Stimulated activated CD8-positive, alpha-beta memory T cell treated with anti-CD3 and anti-CD28 coated beads, Interleukin-2, amount 100 ng/mL, for 1 hour (primary cell): ENCODE results near the gene PDCL3.

Experiments used
- DNase-seq, 2 donors: peaks; one replicate each; pipeline ENCODE4 v3.0.0-alpha.2; 2020; ENCODE audit warnings: low read depth in 2 of 2

PDCL3 gene

GRCh38 chr2:100562613-100563406 is at the start of gene PDCL3:
Gene PDCL3 (plus strand): TSS chr2:100562993. CDS start chr2:100563068, 75 bp downstream.
- DNase-seq: peak; percentile 84 to 91

- DNase-seq: no peak
These were observed 49.1 kb upstream of the PDCL3 start for GRCh38 chr2:100513650-100514049.

GRCh38 chr2:100517556-100517955 is 45.2 kb upstream of the PDCL3 start:
- no peak for DNase-seq

GRCh38 chr2:100518801-100519200 is 44.0 kb upstream of the PDCL3 start:
- DNase-seq: no peak

- no peak for DNase-seq
These were observed 42.6 kb upstream of the PDCL3 start for GRCh38 chr2:100520224-100520623.

- DNase-seq: no peak
These were observed 40.4 kb upstream of the PDCL3 start for GRCh38 chr2:100522430-100522829.

- no peak for DNase-seq
These were observed 38.5 kb upstream of the PDCL3 start for GRCh38 chr2:100524331-100524730.

- DNase-seq: no peak
These were observed 35.9 kb upstream of the PDCL3 start for GRCh38 chr2:100526868-100527267.

GRCh38 chr2:100527440-100528015 is 35.3 kb upstream of the PDCL3 start:
- DNase-seq: no peak

GRCh38 chr2:100529176-100529575 is 33.6 kb upstream of the PDCL3 start:
- DNase-seq: no peak

GRCh38 chr2:100529900-100530299 is 32.9 kb upstream of the PDCL3 start:
- DNase-seq: no peak

GRCh38 chr2:100535855-100536254 is 26.9 kb upstream of the PDCL3 start:
- DNase-seq: no peak

GRCh38 chr2:100537918-100538317 is 24.9 kb upstream of the PDCL3 start:
- DNase-seq: no peak

- no peak for DNase-seq
These were observed 23.6 kb upstream of the PDCL3 start for GRCh38 chr2:100539221-100539620.

- DNase-seq: no peak
These were observed 21.4 kb upstream of the PDCL3 start for GRCh38 chr2:100541404-100541803.

- DNase-seq: no peak
These were observed 20.4 kb upstream of the PDCL3 start for GRCh38 chr2:100542418-100542817.

GRCh38 chr2:100544911-100545596 is 17.7 kb upstream of the PDCL3 start:
- no peak for DNase-seq

- no peak for DNase-seq
These were observed 16.3 kb upstream of the PDCL3 start for GRCh38 chr2:100546469-100546868.

- DNase-seq: no peak
These were observed 14.0 kb upstream of the PDCL3 start for GRCh38 chr2:100548771-100549170.

- no peak for DNase-seq
These were observed 11.5 kb upstream of the PDCL3 start for GRCh38 chr2:100551303-100551702.

GRCh38 chr2:100554798-100555407 is 7.9 kb upstream of the PDCL3 start:
- DNase-seq: peak in 1 of 2 donors; percentile 18

- no peak for DNase-seq
These were observed 6.0 kb upstream of the PDCL3 start for GRCh38 chr2:100556746-100557145.
